ENCODE results near the gene HIBCH. TPM values are rescaled to one million over a fixed set of nuclear protein-coding genes. Genes with fewer than 3 reads are reported as not detected.
"Not testable (repeated sequence)": the region's sequence is repeated elsewhere in the genome, so short reads cannot be mapped to it uniquely, and the experiment has no call there.

HIBCH gene
- total RNA-seq, 1 experiment from 2014 or later = 12.4 TPM

- no peak for DNase-seq (ENCODE audit: extremely low read depth, low read depth)
These were observed 151.9 kb downstream of the HIBCH start for GRCh38 chr2:190167702-190168101.

GRCh38 chr2:190165491-190165890 is 154.1 kb downstream of the HIBCH start:
- DNase-seq (ENCODE audit: extremely low read depth, low read depth) = no peak

GRCh38 chr2:190162851-190163250 is 156.8 kb downstream of the HIBCH start:
- no peak for DNase-seq (ENCODE audit: extremely low read depth, low read depth)

GRCh38 chr2:190159453-190159852 is 160.2 kb downstream of the HIBCH start:
- no peak for DNase-seq (ENCODE audit: extremely low read depth, low read depth)

- DNase-seq (ENCODE audit: extremely low read depth, low read depth) = no peak
These were observed 160.7 kb downstream of the HIBCH start for GRCh38 chr2:190158798-190159434.

GRCh38 chr2:190157613-190158528 is 161.8 kb downstream of the HIBCH start:
- DNase-seq (ENCODE audit: extremely low read depth, low read depth) = not testable (repeated sequence)

- DNase-seq (ENCODE audit: extremely low read depth, low read depth) = no peak
These were observed 163.0 kb downstream of the HIBCH start for GRCh38 chr2:190156530-190157212.

Other genes with a start within 250 kb of the HIBCH start
- 12.0 and 12.6 TPM in 2 replicates for gene INPP1, start 23.8 kb upstream of the HIBCH start, total RNA-seq (2014; rRNA removed; shearing (Covaris generic))
- gene MFSD6, start 88.5 kb upstream of the HIBCH start, total RNA-seq (2014; rRNA removed; shearing (Covaris generic)) = 23.0 and 28.4 TPM in 2 replicates
- gene NEMP2, start 214.9 kb upstream of the HIBCH start, total RNA-seq (2014; rRNA removed; shearing (Covaris generic)) = 12.9 and 13.0 TPM in 2 replicates

Data from NCI-H460 (cell line).